ENCODE data around the gene SLC9C1.

GRCh38 chr3:112199622-112200316 lies 94.2 kb downstream of the SLC9C1 start:
- no peak for TF ChIP-seq EZH2 (IDR thresholded peaks at IDR 0.05; ENCODE audit: low read length, missing control alignments)
- TF ChIP-seq CTCF (conservative IDR thresholded peaks at IDR 0.05 in 1 of 2, IDR thresholded peaks at IDR 0.05 in 1 of 2; ENCODE audit: low read depth in 1 of 2, low read length in 2 of 2) = no peak
